HG03558 (cell line): ENCODE data around the gene ADARB2.

Experiments used
- ATAC-seq: cut with Tn5 transposase; IDR thresholded peaks from one replicate; pipeline ENCODE4 v1.9.1; 2021; ENCODE audit warnings: moderate number of reproducible peaks; ENCODE audit not compliant: unreplicated experiment; ENCODE audit errors: extremely low read depth

Gene ADARB2

GRCh38 chr10:1736144-1736971 lies 967 bp downstream of the ADARB2 start:
- ATAC-seq, result no peak

- ATAC-seq, result no peak
These were observed 1.8 kb downstream of the ADARB2 start for GRCh38 chr10:1735562-1735961.

- ATAC-seq, result no peak
These were observed 3.0 kb downstream of the ADARB2 start for GRCh38 chr10:1734288-1734687.

- ATAC-seq, result no peak
These were observed 3.6 kb downstream of the ADARB2 start for GRCh38 chr10:1733720-1734119.

GRCh38 chr10:1732564-1732996 lies 4.7 kb downstream of the ADARB2 start:
- ATAC-seq, result no peak

- ATAC-seq, result no peak
These were observed 5.7 kb downstream of the ADARB2 start for GRCh38 chr10:1731592-1731991.

GRCh38 chr10:1729751-1730150 lies 7.6 kb downstream of the ADARB2 start:
- ATAC-seq, result no peak

- no peak for ATAC-seq
These were observed 10.5 kb downstream of the ADARB2 start for GRCh38 chr10:1726861-1727260.

GRCh38 chr10:1724921-1725488 lies 12.3 kb downstream of the ADARB2 start:
- ATAC-seq, result no peak

GRCh38 chr10:1716839-1717238 lies 20.5 kb downstream of the ADARB2 start:
- no peak for ATAC-seq

- peak; percentile 49 for ATAC-seq
These were observed 21.5 kb downstream of the ADARB2 start for GRCh38 chr10:1715821-1716220.

GRCh38 chr10:1712944-1713671 lies 24.2 kb downstream of the ADARB2 start:
- ATAC-seq, result no peak

- ATAC-seq, result no peak
These were observed 25.0 kb downstream of the ADARB2 start for GRCh38 chr10:1712314-1712713.

- no peak for ATAC-seq
These were observed 28.2 kb downstream of the ADARB2 start for GRCh38 chr10:1709161-1709560.

- no peak for ATAC-seq
These were observed 28.6 kb downstream of the ADARB2 start for GRCh38 chr10:1708746-1709145.

- ATAC-seq, result no peak
These were observed 30.6 kb downstream of the ADARB2 start for GRCh38 chr10:1706711-1707110.

GRCh38 chr10:1706256-1706655 lies 31.1 kb downstream of the ADARB2 start:
- ATAC-seq, result no peak

- ATAC-seq, result no peak
These were observed 39.1 kb downstream of the ADARB2 start for GRCh38 chr10:1698185-1698584.

- ATAC-seq, result no peak
These were observed 41.2 kb downstream of the ADARB2 start for GRCh38 chr10:1696106-1696505.

- ATAC-seq, result no peak
These were observed 47.2 kb downstream of the ADARB2 start for GRCh38 chr10:1690086-1690485.

- no peak for ATAC-seq
These were observed 48.8 kb downstream of the ADARB2 start for GRCh38 chr10:1688531-1688930.
